HFFc6 (cell line): ENCODE measurements around the gene MEF2D. TPM values are rescaled to one million over a fixed set of nuclear protein-coding genes. Genes with fewer than 3 reads are reported as not detected.
A peak's percentile ranks its signal among the peaks of the same experiment; 100 is the strongest.

Experiments
- DNase-seq: peaks from one replicate; pipeline ENCODE4 v3.0.0-alpha.2; 2018
- H3K27ac Mint-ChIP-seq: 2 replicates; pipeline ENCODE4 v1.8.0; 2020; ENCODE audit warnings: mild to moderate bottlenecking, mixed read lengths
- H3K27me3 Mint-ChIP-seq: 2 replicates; pipeline ENCODE4 v1.8.0; 2021; ENCODE audit warnings: mild to moderate bottlenecking, moderate library complexity, mixed read lengths; ENCODE audit not compliant: insufficient read depth
- H3K36me3 Mint-ChIP-seq: 2 replicates; pipeline ENCODE4 v1.8.0; 2021; ENCODE audit warnings: low read depth, mixed read lengths
- H3K4me1 Mint-ChIP-seq: 2 replicates; pipeline ENCODE4 v1.8.0; 2020; ENCODE audit warnings: low read depth, mixed read lengths
- H3K4me3 Mint-ChIP-seq: 2 replicates; pipeline ENCODE4 v1.8.0; 2020; ENCODE audit warnings: mild to moderate bottlenecking, moderate library complexity, mixed read lengths
- H3K9me3 Mint-ChIP-seq: 2 replicates; pipeline ENCODE4 v1.8.0; 2020; ENCODE audit warnings: mild to moderate bottlenecking, mixed read lengths
- CTCF ChIP-seq: fragments of 200-600 bp; sonication (generic); IDR thresholded peaks from 2 replicates; pipeline ENCODE4 v1.5.0; 2021; ENCODE audit warnings: antibody characterized with exemption, mild to moderate bottlenecking
- total RNA-seq, 6 experiments: library from RNA; stranded (reverse); fragmentation: NEBNext Ultra II Directional; extraction: Animal tissue kit (Norgen Biotek cat#: 25700); gene quantifications; 2 replicates in 1 of 6; 3 replicates in 5 of 6; pipeline ENCODE4 v1.2.3, GENCODE V29; 2021

MEF2D gene
- total RNA-seq, 6 experiments from 2014 or later, result 50.0 to 60.1 (median 56.8) TPM

DNA sequence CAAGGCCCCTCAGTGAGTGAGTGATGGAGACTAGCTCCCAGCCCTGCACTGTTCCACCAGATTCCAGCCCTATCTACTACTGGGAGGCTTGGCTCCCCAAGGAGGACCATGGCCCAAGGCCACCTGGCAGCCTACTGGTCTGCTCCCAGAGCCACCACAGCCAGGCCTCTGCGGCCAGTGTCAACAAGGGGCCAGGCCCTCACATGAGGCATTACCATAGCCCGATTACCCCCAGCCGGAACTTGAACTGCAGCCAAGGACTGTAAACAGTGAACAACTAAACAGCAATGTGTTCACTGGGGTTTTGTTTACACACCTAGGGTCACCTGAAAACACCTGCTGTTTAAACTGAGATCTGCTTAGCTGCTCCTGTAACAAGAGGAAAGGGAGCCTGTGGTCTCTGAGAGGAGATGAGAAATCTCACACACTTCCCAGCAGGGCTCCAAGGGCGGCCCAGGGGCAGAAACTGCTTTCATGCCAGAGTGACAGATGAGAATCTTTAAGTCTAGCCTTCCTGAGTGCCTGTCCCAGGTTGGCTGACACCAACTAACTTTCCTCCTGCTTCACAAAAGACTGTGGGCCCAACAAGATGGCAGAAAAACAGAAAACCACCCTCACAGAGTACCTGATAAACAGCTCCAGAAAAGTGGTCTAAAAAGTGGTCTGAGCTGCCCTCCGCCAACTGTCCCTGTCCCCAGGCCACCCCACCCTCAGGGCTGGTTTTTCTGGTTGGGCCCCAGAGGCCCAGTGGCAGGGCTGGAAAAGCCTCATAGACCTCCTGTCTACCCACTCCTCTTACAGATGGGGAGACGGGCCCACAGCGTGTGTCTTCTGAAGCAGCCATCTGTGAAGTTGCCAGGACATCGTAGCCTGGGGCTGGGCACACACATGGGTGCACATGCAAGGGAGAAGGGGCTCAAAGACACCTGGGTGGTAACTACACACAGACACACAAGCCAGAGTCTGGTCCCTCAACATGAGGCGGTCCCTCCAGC, 28.8 kb downstream of the MEF2D start:
- no peaks in the 10 kb centered on the region for H3K9me3 Mint-ChIP-seq
- TF ChIP-seq CTCF, result no peak
- DNase-seq, result no peak
- H3K4me1 Mint-ChIP-seq, result peaks cover 26% of the 10 kb centered on the region
- peaks cover 11% of the 10 kb centered on the region for H3K27me3 Mint-ChIP-seq
- no peak overlapping the region; the same call in 1 of the 2 replicates for H3K4me3 Mint-ChIP-seq
- H3K27ac Mint-ChIP-seq, result peak overlapping the region; percentile 33
- peaks cover 49% of the 10 kb centered on the region for H3K36me3 Mint-ChIP-seq

DNA sequence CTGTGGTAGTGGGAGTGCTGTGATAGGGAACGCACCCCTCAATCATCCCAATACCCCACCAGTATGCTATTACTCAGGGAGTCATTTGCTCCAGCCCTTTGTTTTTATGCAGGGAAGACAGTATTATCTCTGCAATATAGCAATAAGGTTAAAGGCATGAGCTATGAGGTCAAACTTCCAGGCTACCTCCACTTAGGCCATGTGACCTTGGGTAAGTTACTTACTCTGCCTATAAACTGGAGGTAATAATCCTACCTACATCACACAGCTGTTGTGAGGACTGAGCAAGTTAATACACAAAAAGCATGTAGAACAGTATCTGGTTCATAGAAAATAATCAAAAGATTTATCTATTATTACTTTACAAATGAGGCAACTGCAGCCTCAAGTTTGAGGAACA, 30.1 kb downstream of the MEF2D start:
- no peak overlapping the region for H3K27ac Mint-ChIP-seq
- peaks cover 44% of the 10 kb centered on the region for H3K36me3 Mint-ChIP-seq
- no peak overlapping the region for H3K4me3 Mint-ChIP-seq
- H3K9me3 Mint-ChIP-seq, result no peaks in the 10 kb centered on the region
- DNase-seq, result no peak
- peaks cover 26% of the 10 kb centered on the region for H3K4me1 Mint-ChIP-seq
- TF ChIP-seq CTCF, result no peak
- H3K27me3 Mint-ChIP-seq, result peaks cover 9% of the 10 kb centered on the region

GRCh38 chr1:156468693-156469345, 31.8 kb downstream of the MEF2D start:
- H3K9me3 Mint-ChIP-seq, result no peaks in the 10 kb centered on the region
- H3K36me3 Mint-ChIP-seq, result peaks cover 44% of the 10 kb centered on the region
- no peak for TF ChIP-seq CTCF
- peak; percentile 36 for DNase-seq
- H3K4me1 Mint-ChIP-seq, result peaks cover 35% of the 10 kb centered on the region
- peak overlapping the region; percentile 64 for H3K27ac Mint-ChIP-seq
- peaks cover 9% of the 10 kb centered on the region for H3K27me3 Mint-ChIP-seq
- H3K4me3 Mint-ChIP-seq, result no peak overlapping the region

GRCh38 chr1:156467906-156468305, 32.7 kb downstream of the MEF2D start:
- peaks cover 40% of the 10 kb centered on the region for H3K36me3 Mint-ChIP-seq
- no peak overlapping the region for H3K4me3 Mint-ChIP-seq
- 0 out of 2 replicates have a peak overlapping the region, but pooled peaks have one; percentile 64 for H3K27ac Mint-ChIP-seq
- no peak for TF ChIP-seq CTCF
- no peaks in the 10 kb centered on the region for H3K9me3 Mint-ChIP-seq
- H3K27me3 Mint-ChIP-seq, result peaks cover 7% of the 10 kb centered on the region
- peaks cover 41% of the 10 kb centered on the region for H3K4me1 Mint-ChIP-seq
- no peak for DNase-seq

DNA sequence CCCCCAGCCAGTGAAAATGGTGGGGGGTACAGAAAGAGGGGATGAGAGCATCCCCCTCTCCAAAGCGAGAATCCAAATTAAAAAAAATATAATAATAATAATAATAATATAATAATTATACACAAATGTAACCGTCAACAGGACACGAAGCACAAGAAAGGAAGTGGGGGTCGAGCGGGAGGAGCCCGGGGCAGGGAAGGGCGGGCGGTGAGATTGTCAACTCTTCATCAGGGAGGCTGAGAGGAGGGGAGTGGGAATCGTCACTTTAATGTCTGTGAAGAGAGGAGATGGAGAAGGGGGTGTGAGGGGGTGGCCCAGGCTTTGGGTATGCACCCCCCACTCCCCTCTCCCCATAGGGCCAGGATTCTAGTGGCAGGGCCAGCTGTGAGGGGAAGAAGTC, 33.2 kb downstream of the MEF2D start:
- Mint-ChIP-seq H3K4me3 (no peak overlapping the region), H3K9me3 (no peaks in the 10 kb centered on the region), H3K27me3 (peaks cover 7% of the 10 kb centered on the region), H3K36me3 (peaks cover 40% of the 10 kb centered on the region), H3K4me1 (peaks cover 41% of the 10 kb centered on the region), H3K27ac (no peak overlapping the region)
- no peak for TF ChIP-seq CTCF
- DNase-seq, result no peak
